H9 (cell line): ENCODE data around the gene INPP5F. TPM values are rescaled to one million over a fixed set of nuclear protein-coding genes. Genes with fewer than 3 reads are reported as not detected.

ENCODE experiments used
- DNase-seq: peaks from one replicate; pipeline ENCODE4 v3.0.0-alpha.2; 2017
- H2AFZ ChIP-seq: one replicate; pipeline ENCODE4 v1.6.1; 2013; ENCODE audit warnings: mild to moderate bottlenecking, low read length, control low read depth, moderate library complexity
- H2AK5ac ChIP-seq: 2 replicates; pipeline ENCODE4 v1.6.1; 2013; ENCODE audit warnings: low read length, control low read depth, mixed read lengths; ENCODE audit not compliant: insufficient read length
- H2BK120ac ChIP-seq: one replicate; pipeline ENCODE4 v1.6.1; 2013; ENCODE audit warnings: low read depth, mild to moderate bottlenecking, low read length, control low read depth, inconsistent platforms; ENCODE audit not compliant: poor library complexity, severe bottlenecking
- H2BK12ac ChIP-seq: 2 replicates; pipeline ENCODE4 v1.6.1; 2013; ENCODE audit warnings: low read length, control low read depth, mixed read lengths, low read depth; ENCODE audit not compliant: insufficient read length
- H2BK15ac ChIP-seq: 2 replicates; pipeline ENCODE4 v1.6.1; 2013; ENCODE audit warnings: low read depth, low read length, control low read depth
- H2BK20ac ChIP-seq: one replicate; pipeline ENCODE4 v1.6.1; 2013; ENCODE audit warnings: low read depth, mild to moderate bottlenecking, low read length, control low read depth, inconsistent platforms; ENCODE audit not compliant: poor library complexity, severe bottlenecking
- H2BK5ac ChIP-seq: 2 replicates; pipeline ENCODE4 v1.6.1; 2013; ENCODE audit warnings: low read length, control low read depth, mixed read lengths; ENCODE audit not compliant: insufficient read length
- H3K14ac ChIP-seq: 2 replicates; pipeline ENCODE4 v1.6.1; 2013; ENCODE audit warnings: low read length, control low read depth; ENCODE audit not compliant: insufficient read depth
- H3K18ac ChIP-seq: 2 replicates; pipeline ENCODE4 v1.6.1; 2013; ENCODE audit warnings: low read depth, mild to moderate bottlenecking, mixed read lengths, low read length, control low read depth; ENCODE audit not compliant: insufficient read length
- H3K23ac ChIP-seq: 2 replicates; pipeline ENCODE4 v1.6.1; 2013; ENCODE audit warnings: low read length, control low read depth, mixed read lengths, low read depth; ENCODE audit not compliant: insufficient read length
- H3K23me2 ChIP-seq: 2 replicates; pipeline ENCODE4 v1.6.1; 2013; ENCODE audit warnings: low read depth, mild to moderate bottlenecking, mixed read lengths, low read length, control low read depth; ENCODE audit not compliant: insufficient read length, poor library complexity, severe bottlenecking
- H3K27ac ChIP-seq: 2 replicates; pipeline ENCODE4 v1.5.1; 2013; ENCODE audit warnings: low read length, control low read depth, mixed read lengths, low read depth; ENCODE audit not compliant: insufficient read length
- H3K27me3 ChIP-seq: 2 replicates; pipeline ENCODE4 v1.6.1; 2013; ENCODE audit warnings: low read length, control low read depth, inconsistent platforms; ENCODE audit not compliant: insufficient read depth
- H3K4ac ChIP-seq: 2 replicates; pipeline ENCODE4 v1.6.1; 2013; ENCODE audit warnings: low read depth, mild to moderate bottlenecking, control low read depth, inconsistent platforms, low read length, moderate library complexity
- H3K4me1 ChIP-seq: 2 replicates; pipeline ENCODE4 v1.6.1; 2013; ENCODE audit warnings: low read length, control low read depth, inconsistent platforms; ENCODE audit not compliant: insufficient read depth
- H3K4me2 ChIP-seq: 2 replicates; pipeline ENCODE4 v1.6.1; 2013; ENCODE audit warnings: low read length, control low read depth, mixed read lengths; ENCODE audit not compliant: insufficient read length, insufficient read depth
- H3K56ac ChIP-seq: 2 replicates; pipeline ENCODE4 v1.6.1; 2013; ENCODE audit warnings: low read depth, mild to moderate bottlenecking, mixed read lengths, low read length, control low read depth; ENCODE audit not compliant: insufficient read length
- H3K79me1 ChIP-seq: 2 replicates; pipeline ENCODE4 v1.6.1; 2013; ENCODE audit warnings: low read depth, mild to moderate bottlenecking, moderate library complexity, low read length, control low read depth, inconsistent platforms; ENCODE audit not compliant: insufficient read depth, poor library complexity, severe bottlenecking
- H3K79me2 ChIP-seq: 2 replicates; pipeline ENCODE4 v1.6.1; 2013; ENCODE audit warnings: low read length, control low read depth, inconsistent platforms; ENCODE audit not compliant: insufficient read depth
- H3K9ac ChIP-seq: 2 replicates; pipeline ENCODE4 v1.6.1; 2013; ENCODE audit warnings: low read length, control low read depth, mixed read lengths; ENCODE audit not compliant: insufficient read length; ENCODE audit errors: extremely low read depth
- H3K9me3 ChIP-seq: one replicate; pipeline ENCODE4 v1.6.1; 2013; ENCODE audit warnings: low read depth, low read length, inconsistent platforms; ENCODE audit not compliant: control insufficient read depth
- H3T11ph ChIP-seq: one replicate; pipeline ENCODE4 v1.6.1; 2013; ENCODE audit warnings: mild to moderate bottlenecking, low read length, control low read depth, inconsistent platforms
- H4K20me1 ChIP-seq: one replicate; pipeline ENCODE4 v1.6.1; 2013; ENCODE audit not compliant: control insufficient read depth, insufficient read length, insufficient read depth
- H4K5ac ChIP-seq: 2 replicates; pipeline ENCODE4 v1.6.1; 2013; ENCODE audit warnings: low read depth, mild to moderate bottlenecking, mixed read lengths, low read length, control low read depth; ENCODE audit not compliant: insufficient read length
- H4K8ac ChIP-seq: replicated peaks from 2 replicates; pipeline ENCODE4 v1.6.1; 2013; ENCODE audit warnings: low read length, control low read depth, mixed read lengths, low read depth; ENCODE audit not compliant: insufficient read length
- H4K91ac ChIP-seq: 2 replicates; pipeline ENCODE4 v1.6.1; 2013; ENCODE audit warnings: low read depth, mild to moderate bottlenecking, moderate library complexity, mixed read lengths, low read length, control low read depth; ENCODE audit not compliant: insufficient read length
- H3K27ac Mint-ChIP-seq, 3 experiments: 2 replicates in 2 of 3; 3 replicates in 1 of 3; pipeline ENCODE4 v1.8.0; 2020 to 2021; ENCODE audit warnings: mixed read lengths in 3 of 3, mild to moderate bottlenecking in 1 of 3, moderate library complexity in 1 of 3
- H3K27me3 Mint-ChIP-seq: 2 replicates; pipeline ENCODE4 v1.8.0; 2021; ENCODE audit warnings: low read depth, mild to moderate bottlenecking, moderate library complexity, mixed read lengths
- H3K36me3 Mint-ChIP-seq, 3 experiments: 2 replicates in 2 of 3; 3 replicates in 1 of 3; pipeline ENCODE4 v1.8.0; 2020 to 2021; ENCODE audit warnings: low read depth in 3 of 3, mixed read lengths in 3 of 3; ENCODE audit not compliant: insufficient read depth in 1 of 3
- H3K4me1 Mint-ChIP-seq, 2 experiments: 2 replicates each; pipeline ENCODE4 v1.8.0; 2020; ENCODE audit warnings: mixed read lengths in 2 of 2
- H3K4me3 Mint-ChIP-seq, 2 experiments: 2 replicates in 1 of 2; 3 replicates in 1 of 2; pipeline ENCODE4 v1.8.0; 2020 to 2021; ENCODE audit warnings: mild to moderate bottlenecking in 2 of 2, mixed read lengths in 2 of 2, moderate library complexity in 1 of 2
- H3K9me3 Mint-ChIP-seq, 2 experiments: 2 replicates in 1 of 2; 3 replicates in 1 of 2; pipeline ENCODE4 v1.8.0; 2020; ENCODE audit warnings: mild to moderate bottlenecking in 2 of 2, mixed read lengths in 2 of 2, moderate library complexity in 1 of 2
- CTCF ChIP-seq: fragments of 200-600 bp; sonication (generic); conservative IDR thresholded peaks from 3 replicates; pipeline ENCODE4 v1.8.0; 2021; ENCODE audit warnings: antibody characterized with exemption, mild to moderate bottlenecking
- WGBS: extraction: QIAGEN DNeasy Blood & Tissue Kit; methylation state at CpG from one replicate; pipeline ENCODE4 v1.1.7; 2013; ENCODE audit warnings: missing lambda C conversion rate, low lambda C conversion rate, mixed read lengths; ENCODE audit not compliant: insufficient read length; ENCODE audit errors: extremely low coverage; 5-methylcytosine and 5-hydroxymethylcytosine counted together
- total RNA-seq: library from RNA; stranded (reverse); gene quantifications from 2 replicates; pipeline ENCODE4 v1.2.1, GENCODE V29; 2021

The INPP5F gene
- total RNA-seq, 1 experiment from 2014 or later = 108 TPM

- no peak overlapping the region for H4K5ac ChIP-seq
- H2BK120ac ChIP-seq = no peak overlapping the region
- no peak overlapping the region for H3K27ac ChIP-seq
- no peak overlapping the region for H4K91ac ChIP-seq
- no peak overlapping the region for H2BK5ac ChIP-seq
- H3K14ac ChIP-seq = no peak overlapping the region
- H3K56ac ChIP-seq = no peak overlapping the region
- no peak overlapping the region for H3K23ac ChIP-seq
- Mint-ChIP-seq H3K36me3 (peaks cover 7 to 25% (median 10%) of the 10 kb centered on the region in 3 experiments), H3K9me3 (peaks cover 22 to 27% of the 10 kb centered on the region in 2 experiments), H3K27ac (no peak overlapping the region), H3K4me3 (no peak overlapping the region), H3K27me3 (no peaks in the 10 kb centered on the region), H3K4me1 (peaks cover 8 to 12% of the 10 kb centered on the region in 2 experiments)
- no peaks in the 10 kb centered on the region for H3K79me1 ChIP-seq
- no peaks in the 10 kb centered on the region for H3K4me1 ChIP-seq
- WGBS = no CpG with 5 or more reads among the region's 2 CpGs
- no peak overlapping the region for H2BK12ac ChIP-seq
- TF ChIP-seq CTCF = no peak
- no peak overlapping the region for H2BK15ac ChIP-seq
- H3K23me2 ChIP-seq = no peaks in the 10 kb centered on the region
- H3K4ac ChIP-seq = no peak overlapping the region
- H3K18ac ChIP-seq = no peak overlapping the region
- DNase-seq = no peak
- no peak overlapping the region for H4K8ac ChIP-seq
- H3K9ac ChIP-seq = no peak overlapping the region
- H3K79me2 ChIP-seq = no peaks in the 10 kb centered on the region
- H3K27me3 ChIP-seq = no peaks in the 10 kb centered on the region
- no peak overlapping the region for H2AFZ ChIP-seq
- H4K20me1 ChIP-seq = no peaks in the 10 kb centered on the region
- no peak overlapping the region for H3T11ph ChIP-seq
- H2AK5ac ChIP-seq = no peak overlapping the region
- H2BK20ac ChIP-seq = no peak overlapping the region
- no peak overlapping the region for H3K4me2 ChIP-seq
- H3K9me3 ChIP-seq = no peaks in the 10 kb centered on the region
These were observed 11.4 kb upstream of the INPP5F start for GRCh38 chr10:119714484-119714816.
